Left forelimb (tissue), 1 donor: ENCODE results near the gene PCSK6.
"Not testable (repeated sequence)": the region's sequence is repeated elsewhere in the genome, so short reads cannot be mapped to it uniquely, and the experiment has no call there.

Experiments used
- DNase-seq: peaks from one replicate; pipeline ENCODE4 v3.0.0-alpha.2; 2018; ENCODE audit warnings: low spot score

Gene PCSK6

GRCh38 chr15:101429646-101430045 lies 59.9 kb downstream of the PCSK6 start:
- no peak for DNase-seq

- no peak for DNase-seq
Measured at GRCh38 chr15:101429191-101429590, 60.3 kb downstream of the PCSK6 start.

GRCh38 chr15:101428758-101429157 lies 60.7 kb downstream of the PCSK6 start:
- no peak for DNase-seq

GRCh38 chr15:101427606-101428487 lies 61.7 kb downstream of the PCSK6 start:
- DNase-seq = no peak

GRCh38 chr15:101426761-101427333 lies 62.7 kb downstream of the PCSK6 start:
- DNase-seq = no peak

DNA sequence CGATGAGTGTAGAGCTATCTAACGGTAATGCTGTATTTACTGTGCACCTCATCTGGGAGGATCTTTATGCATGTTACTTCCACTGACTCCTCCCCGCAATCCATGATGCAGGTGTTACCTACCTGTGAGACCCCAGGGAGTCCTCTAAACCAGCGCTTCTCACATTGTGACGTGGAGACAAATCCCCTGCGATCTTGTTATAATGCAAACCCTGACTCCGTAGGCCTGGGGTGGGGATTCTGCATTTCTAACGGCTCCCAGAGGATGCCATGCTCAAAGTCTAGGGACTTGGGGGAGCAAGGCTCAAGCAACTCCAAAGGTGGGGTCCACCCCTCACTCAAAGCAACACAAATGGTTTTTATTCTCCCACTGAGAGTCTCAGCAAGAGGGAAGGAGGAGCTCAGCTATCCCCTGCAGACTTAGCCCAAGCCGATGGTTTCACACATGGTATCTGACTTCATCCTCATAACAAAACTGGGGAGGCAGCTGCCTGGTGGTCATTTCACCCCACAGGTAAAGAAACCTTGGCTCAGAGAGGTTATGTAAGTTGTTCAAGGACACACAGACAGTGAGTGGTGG lies 63.6 kb downstream of the PCSK6 start:
- no peak for DNase-seq

- no peak for DNase-seq
Measured at GRCh38 chr15:101424984-101425383, 64.5 kb downstream of the PCSK6 start.

DNA sequence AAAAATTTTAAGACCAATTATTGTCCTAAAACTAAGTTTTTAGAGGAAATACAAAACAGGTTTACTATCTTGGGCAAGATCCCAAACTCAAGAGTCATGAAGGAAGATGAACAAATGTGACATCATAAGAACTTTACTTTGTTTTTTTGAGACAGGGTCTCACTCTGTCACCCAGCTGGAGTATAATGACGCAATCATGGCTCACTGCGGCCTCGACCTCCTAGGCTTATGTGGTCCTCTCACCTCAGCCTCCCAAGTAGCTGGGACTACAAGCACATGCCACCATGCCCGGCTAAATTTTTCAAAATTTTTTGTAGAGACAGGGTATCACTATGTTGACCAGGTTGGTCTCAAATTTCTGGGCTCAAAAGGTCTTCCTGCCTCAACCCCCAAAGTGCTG lies 69.3 kb downstream of the PCSK6 start:
- no peak for DNase-seq

GRCh38 chr15:101416475-101416874 lies 73.0 kb downstream of the PCSK6 start:
- DNase-seq = not testable (repeated sequence)

DNA sequence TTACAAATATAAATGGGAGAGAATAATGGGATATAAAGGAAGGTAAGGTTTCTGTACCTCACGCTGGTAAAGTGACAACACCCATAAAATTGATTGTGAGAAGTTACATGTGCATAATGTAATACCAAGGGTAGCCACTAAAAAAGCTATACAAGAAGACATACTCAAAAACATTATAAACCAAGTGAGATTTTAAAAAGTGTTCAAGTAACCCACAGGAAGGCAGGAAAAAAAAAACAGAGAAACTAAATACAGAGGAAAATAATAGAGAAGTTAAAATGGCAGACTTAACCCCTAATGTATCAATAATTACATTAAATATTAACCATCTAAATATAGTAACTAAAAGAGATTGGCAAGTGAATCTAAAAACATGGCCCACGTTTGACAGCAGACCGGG lies 76.3 kb downstream of the PCSK6 start:
- no peak for DNase-seq

GRCh38 chr15:101411581-101411980 lies 77.9 kb downstream of the PCSK6 start:
- DNase-seq = peak; percentile 53

- peak; percentile 51 for DNase-seq
Measured at GRCh38 chr15:101411085-101411484, 78.4 kb downstream of the PCSK6 start.

DNA sequence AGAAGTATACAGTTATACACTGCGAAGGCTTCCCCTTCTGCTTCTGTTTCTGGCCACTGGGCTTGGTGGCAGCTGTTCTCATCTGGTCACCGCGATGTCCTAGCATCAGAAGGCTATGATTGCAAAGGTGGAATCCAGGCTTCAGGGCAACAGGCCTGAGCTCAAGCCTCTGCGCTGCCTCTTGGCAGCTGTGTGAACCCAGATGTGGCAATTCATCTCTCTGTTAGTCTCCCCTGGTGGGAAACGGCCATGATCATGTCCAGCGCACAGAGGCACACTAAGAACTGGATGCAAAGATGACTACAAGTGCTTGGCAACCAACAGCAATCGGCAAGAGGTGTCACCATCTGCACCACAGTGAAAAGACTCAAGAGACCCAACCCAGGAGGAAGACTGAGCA lies 78.9 kb downstream of the PCSK6 start:
- DNase-seq = peak; percentile 30

DNA sequence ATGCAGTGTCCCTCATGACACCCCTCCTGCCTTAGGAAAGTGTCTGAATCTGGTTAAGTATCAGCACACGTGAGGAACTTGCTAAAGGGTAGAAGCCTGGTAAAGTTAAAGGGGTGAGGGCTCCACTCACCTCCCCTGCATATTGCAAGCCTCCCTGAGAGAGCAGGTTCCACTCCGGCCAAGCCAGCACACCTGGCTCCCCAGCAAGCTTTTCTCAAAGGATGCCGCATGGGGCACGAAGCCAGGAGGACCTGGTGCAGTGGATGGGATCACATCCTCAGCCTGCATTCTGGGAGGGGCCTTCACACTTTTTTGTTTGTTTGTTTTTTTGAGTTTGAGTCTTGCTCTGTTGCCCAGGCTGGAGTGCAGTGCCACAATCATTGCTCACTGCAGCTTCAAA lies 79.9 kb downstream of the PCSK6 start:
- peak; percentile 23 for DNase-seq

DNA sequence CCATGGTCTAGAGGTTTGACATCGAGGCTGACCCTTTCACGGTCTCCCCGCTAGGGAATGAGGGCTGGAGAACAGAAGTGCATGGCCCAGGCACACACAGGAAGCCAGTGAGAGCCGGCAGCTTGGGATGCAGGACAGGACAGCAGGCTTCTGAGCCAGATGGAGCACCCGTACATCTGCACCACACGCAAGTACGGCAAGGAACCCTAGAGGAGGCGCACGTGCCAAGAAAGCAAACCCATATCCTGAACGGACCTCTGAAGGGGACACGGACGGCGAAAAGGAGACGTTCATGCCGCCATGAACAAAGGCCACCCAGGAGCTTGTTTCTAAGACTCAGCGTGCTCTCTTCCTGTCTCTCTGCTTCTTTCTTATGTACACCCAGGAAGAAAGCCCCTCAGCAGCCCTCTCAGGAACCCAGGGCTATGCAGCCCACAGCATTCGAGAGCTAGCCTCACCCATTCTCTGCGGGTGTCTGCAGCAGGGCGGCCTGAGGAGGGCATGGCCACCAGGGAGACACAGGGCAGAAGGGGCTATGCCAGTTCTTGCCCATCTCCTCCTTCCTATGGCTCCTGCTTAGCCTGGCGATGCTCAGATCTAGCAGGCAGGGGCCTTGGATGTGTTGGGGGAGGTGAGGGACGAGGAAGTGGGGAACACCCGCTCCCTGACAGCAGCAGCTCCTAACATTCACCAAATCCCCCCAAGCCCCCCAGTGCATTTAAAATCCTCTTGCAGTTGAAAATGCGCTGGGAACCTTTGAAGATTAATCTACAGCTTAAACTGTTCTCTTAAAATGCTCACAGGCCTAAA lies 81.3 kb downstream of the PCSK6 start:
- no peak for DNase-seq

DNA sequence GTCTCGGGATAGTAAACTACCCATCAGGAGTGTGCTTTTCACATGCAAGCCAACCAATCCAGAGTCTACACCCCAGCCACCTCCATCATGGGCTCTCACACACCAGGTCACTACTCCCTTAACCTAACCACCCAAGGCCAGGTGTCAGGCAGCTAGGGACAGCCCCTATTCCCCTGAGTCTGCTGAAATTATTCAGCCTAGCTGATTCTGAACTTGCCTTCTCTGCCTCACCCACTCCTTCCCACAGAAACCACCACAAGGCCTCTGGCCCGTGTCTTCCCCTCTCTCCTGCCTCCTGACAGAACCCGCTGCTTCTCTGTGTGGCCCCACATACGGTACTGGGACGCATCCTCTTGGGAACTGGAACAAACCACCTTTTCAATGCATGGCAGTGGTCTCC lies 82.1 kb downstream of the PCSK6 start:
- no peak for DNase-seq

DNA sequence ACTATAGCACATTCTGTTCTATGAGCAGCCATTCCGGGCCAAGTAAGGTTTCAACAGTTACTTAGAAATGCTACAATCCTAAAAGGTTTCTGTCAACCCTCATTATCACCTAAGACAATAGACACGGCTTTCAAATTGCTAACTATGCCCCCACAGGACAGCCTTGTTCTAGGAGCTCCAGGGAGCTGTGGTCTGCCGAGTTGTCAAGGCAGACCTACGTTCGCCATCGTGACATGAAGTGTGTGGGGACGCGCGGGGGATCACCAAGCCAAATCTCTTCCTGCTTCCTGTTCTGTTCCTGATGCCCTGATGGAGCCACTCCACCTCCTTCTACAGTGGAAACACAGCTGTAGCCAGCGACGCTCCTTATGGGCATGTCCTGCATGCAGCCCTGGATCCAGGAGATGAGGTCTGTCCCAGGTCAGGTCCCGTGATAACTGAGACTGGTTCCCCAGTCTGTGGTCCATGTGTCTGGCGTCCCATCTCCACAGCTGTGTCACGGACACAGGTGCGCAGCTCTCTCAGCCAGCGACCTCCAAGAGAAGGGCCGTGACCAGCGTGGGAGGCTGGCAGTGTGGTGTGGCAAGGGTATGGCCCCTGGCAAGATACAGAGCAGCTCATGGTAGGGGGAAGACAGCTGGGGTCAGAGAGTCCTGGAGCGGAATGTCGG lies 82.8 kb downstream of the PCSK6 start:
- no peak for DNase-seq

- no peak for DNase-seq
Measured at GRCh38 chr15:101406036-101406435, 83.5 kb downstream of the PCSK6 start.

DNA sequence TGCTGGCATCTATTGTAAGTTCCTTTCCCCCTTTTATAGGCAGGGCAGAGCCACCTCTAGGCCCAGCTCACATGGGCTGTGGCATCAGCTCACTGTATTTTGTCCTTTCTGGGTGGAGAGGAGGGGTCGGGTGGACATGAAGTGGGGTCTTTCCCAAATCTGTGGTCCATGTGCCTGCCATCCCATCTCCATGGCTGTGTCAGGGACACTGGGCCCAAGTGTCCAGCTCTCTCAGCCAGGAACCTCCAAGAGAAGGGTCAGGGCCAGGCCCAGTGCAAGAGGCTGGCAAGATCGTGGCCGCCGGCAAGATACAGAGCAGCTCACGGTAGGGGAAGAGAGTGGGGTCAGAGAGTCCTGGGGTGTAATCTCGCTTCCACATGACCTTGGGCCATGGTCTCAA lies 85.3 kb downstream of the PCSK6 start:
- DNase-seq = no peak

GRCh38 chr15:101402883-101403282 lies 86.6 kb downstream of the PCSK6 start:
- not testable (repeated sequence) for DNase-seq

- no peak for DNase-seq
Measured at GRCh38 chr15:101401286-101401685, 88.2 kb downstream of the PCSK6 start.

DNA sequence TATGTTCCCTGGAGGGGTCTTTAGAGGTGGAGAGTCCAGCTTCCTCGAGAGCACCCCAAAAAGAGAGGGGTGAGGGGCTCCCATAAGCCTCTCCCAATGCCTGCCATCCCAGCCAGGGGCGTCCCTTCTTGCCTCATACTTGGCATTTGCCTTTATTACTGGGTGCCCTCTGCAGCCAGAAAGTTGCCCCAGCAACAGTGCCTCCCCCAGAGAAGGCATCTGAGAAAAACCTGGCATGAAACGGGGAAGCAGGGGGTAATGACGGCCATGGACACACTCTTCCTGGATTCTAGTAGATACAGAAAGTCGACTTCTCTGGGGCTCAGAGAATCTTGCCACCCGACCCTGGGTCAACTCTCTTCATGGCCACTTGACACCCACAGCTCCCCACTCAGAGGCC lies 90.1 kb downstream of the PCSK6 start:
- no peak for DNase-seq
